Loucy (cell line): Measurements from ENCODE around the gene SLC1A6.

Source experiments
- H2AFZ ChIP-seq: fragments of 200-600 bp; sonication (generic); 2 replicates; pipeline ENCODE4 v1.6.0; 2016; ENCODE audit warnings: antibody characterized with exemption, mild to moderate bottlenecking, low read length, moderate library complexity
- H3F3A ChIP-seq: fragments of 200-600 bp; 2 replicates; pipeline ENCODE4 v1.6.0; 2016; ENCODE audit warnings: antibody characterized with exemption, low read depth, mild to moderate bottlenecking
- H3K27me3 ChIP-seq: fragments of 200-600 bp; sonication (generic); 2 replicates; pipeline ENCODE4 v1.6.1; 2014; ENCODE audit warnings: low read length, mild to moderate bottlenecking; ENCODE audit not compliant: insufficient read depth, poor library complexity, severe bottlenecking
- H3K36me3 ChIP-seq: fragments of 200-600 bp; sonication (generic); 2 replicates; pipeline ENCODE4 v1.6.1; 2016; ENCODE audit warnings: low read length; ENCODE audit not compliant: insufficient read depth
- H3K4me1 ChIP-seq: fragments of 200-600 bp; sonication (generic); 2 replicates; pipeline ENCODE4 v1.5.1; 2014; ENCODE audit warnings: low read length, mild to moderate bottlenecking; ENCODE audit not compliant: insufficient read depth, poor library complexity, severe bottlenecking
- H3K4me2 ChIP-seq: fragments of 200-600 bp; sonication (generic); 2 replicates; pipeline ENCODE4 v1.6.0; 2014; ENCODE audit warnings: antibody characterized with exemption, low read length, low read depth, mild to moderate bottlenecking; ENCODE audit not compliant: poor library complexity, severe bottlenecking
- H3K4me3 ChIP-seq: fragments of 200-600 bp; sonication (generic); 2 replicates; pipeline ENCODE4 v1.5.1; 2014; ENCODE audit warnings: low read length, mild to moderate bottlenecking, mixed read lengths; ENCODE audit not compliant: poor library complexity, severe bottlenecking
- H3K79me2 ChIP-seq: fragments of 200-600 bp; sonication (generic); 2 replicates; pipeline ENCODE4 v1.6.1; 2014; ENCODE audit warnings: low read length; ENCODE audit not compliant: insufficient read depth
- H3K9ac ChIP-seq: fragments of 200-600 bp; sonication (generic); 2 replicates; pipeline ENCODE4 v1.6.0; 2014; ENCODE audit warnings: mild to moderate bottlenecking, low read depth, low read length, moderate library complexity; ENCODE audit not compliant: poor library complexity, severe bottlenecking
- H3K9me2 ChIP-seq: fragments of 200-600 bp; sonication (generic); replicated peaks from 2 replicates; pipeline ENCODE4 v1.6.1; 2016; ENCODE audit warnings: low read depth, low read length, mixed read lengths
- H3K9me3 ChIP-seq: fragments of 200-600 bp; sonication (generic); 2 replicates; pipeline ENCODE4 v1.6.1; 2014; ENCODE audit warnings: mild to moderate bottlenecking, antibody characterized with exemption, low read length, low read depth; ENCODE audit not compliant: insufficient read depth
- H4K20me1 ChIP-seq: fragments of 200-600 bp; sonication (generic); 2 replicates; pipeline ENCODE4 v1.6.0; 2014; ENCODE audit warnings: antibody characterized with exemption, low read length, mild to moderate bottlenecking; ENCODE audit not compliant: insufficient read depth, poor library complexity, severe bottlenecking
- EZH2phosphoT487 ChIP-seq: fragments of 200-600 bp; IDR thresholded peaks from 2 replicates; pipeline ENCODE4 v1.6.1; 2018; ENCODE audit warnings: antibody characterized with exemption, mild to moderate bottlenecking, moderate library complexity, borderline replicate concordance
- TF ChIP-seq, protein P1 (sequence below): fragments of 200-600 bp; sonication (generic); conservative IDR thresholded peaks from 2 replicates; pipeline ENCODE4 v1.5.1; 2014; ENCODE audit warnings: mild to moderate bottlenecking, antibody characterized with exemption, low read length

SLC1A6 gene

DNA sequence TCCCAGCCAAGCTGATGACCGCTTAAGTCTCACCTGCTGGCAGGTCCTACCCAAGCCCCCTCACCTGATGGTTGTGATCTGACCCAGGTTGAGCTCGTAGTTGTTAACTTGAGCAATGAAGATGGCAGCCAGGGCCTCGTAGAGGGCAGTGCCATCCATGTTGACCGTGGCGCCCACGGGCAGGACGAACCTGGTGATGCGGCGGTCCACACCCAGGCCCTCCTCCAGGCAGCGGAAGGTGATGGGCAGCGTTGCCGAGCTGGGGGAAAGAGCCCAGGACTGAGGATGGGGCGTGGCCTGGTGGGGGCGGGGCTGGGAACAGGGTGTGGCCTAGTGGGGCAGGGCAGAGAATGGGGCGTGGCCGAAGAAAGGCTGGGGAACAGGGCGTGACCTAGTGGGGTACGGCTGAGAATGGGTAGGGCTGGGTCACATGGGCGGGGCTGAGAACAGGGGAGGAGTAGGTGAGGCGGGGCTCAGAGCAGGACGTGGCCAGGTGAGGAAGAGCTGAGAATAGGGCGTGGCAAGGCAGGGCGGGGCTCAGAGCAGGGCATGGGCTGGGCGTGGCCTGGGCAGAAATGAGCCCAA lies 25.5 kb downstream of the SLC1A6 start:
- H3K9me2 ChIP-seq = no peaks in the 10 kb centered on the region
- no peaks in the 10 kb centered on the region for H3K27me3 ChIP-seq
- H3K4me3 ChIP-seq = no peak overlapping the region
- no peaks in the 10 kb centered on the region; the same call in 1 of the 2 replicates for H3K9me3 ChIP-seq
- TF ChIP-seq EZH2phosphoT487 = no peak
- TF ChIP-seq, protein P1, sequence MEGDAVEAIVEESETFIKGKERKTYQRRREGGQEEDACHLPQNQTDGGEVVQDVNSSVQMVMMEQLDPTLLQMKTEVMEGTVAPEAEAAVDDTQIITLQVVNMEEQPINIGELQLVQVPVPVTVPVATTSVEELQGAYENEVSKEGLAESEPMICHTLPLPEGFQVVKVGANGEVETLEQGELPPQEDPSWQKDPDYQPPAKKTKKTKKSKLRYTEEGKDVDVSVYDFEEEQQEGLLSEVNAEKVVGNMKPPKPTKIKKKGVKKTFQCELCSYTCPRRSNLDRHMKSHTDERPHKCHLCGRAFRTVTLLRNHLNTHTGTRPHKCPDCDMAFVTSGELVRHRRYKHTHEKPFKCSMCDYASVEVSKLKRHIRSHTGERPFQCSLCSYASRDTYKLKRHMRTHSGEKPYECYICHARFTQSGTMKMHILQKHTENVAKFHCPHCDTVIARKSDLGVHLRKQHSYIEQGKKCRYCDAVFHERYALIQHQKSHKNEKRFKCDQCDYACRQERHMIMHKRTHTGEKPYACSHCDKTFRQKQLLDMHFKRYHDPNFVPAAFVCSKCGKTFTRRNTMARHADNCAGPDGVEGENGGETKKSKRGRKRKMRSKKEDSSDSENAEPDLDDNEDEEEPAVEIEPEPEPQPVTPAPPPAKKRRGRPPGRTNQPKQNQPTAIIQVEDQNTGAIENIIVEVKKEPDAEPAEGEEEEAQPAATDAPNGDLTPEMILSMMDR = no peak
- no peak overlapping the region for H3K9ac ChIP-seq
- H2AFZ ChIP-seq = no peak overlapping the region
- no peaks in the 10 kb centered on the region for H3K79me2 ChIP-seq
- no peaks in the 10 kb centered on the region for H3K36me3 ChIP-seq
- no peaks in the 10 kb centered on the region for H4K20me1 ChIP-seq
- H3K4me1 ChIP-seq = no peaks in the 10 kb centered on the region
- H3F3A ChIP-seq = no peaks in the 10 kb centered on the region
- H3K4me2 ChIP-seq = no peak overlapping the region

DNA sequence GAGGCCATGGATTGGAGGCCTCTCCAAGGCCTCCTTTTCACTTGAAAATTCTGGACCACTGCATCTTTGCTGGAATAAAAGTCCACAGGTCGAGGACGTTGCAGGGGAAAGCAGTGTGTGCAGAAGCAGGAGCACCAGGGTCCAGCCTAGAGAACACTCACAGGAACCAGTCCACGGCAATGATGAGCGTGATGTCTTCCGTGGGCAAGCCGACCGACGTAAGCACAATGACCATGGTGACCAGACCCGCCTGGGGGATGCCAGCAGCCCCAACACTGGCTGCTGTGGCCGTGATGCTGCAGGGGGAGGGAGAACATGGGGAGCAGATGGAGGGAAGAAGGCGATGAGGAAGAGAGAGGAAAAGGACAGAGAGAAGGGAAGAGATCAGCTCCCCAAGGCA lies 26.9 kb downstream of the SLC1A6 start:
- Histone ChIP-seq H3K9me2 (no peaks in the 10 kb centered on the region), H3K9ac (no peak overlapping the region), H3K4me1 (no peaks in the 10 kb centered on the region), H3F3A (no peaks in the 10 kb centered on the region), H3K36me3 (no peaks in the 10 kb centered on the region), H4K20me1 (no peaks in the 10 kb centered on the region), H3K9me3 (no peaks in the 10 kb centered on the region; the same call in 1 of the 2 replicates), H3K4me3 (no peak overlapping the region), H3K4me2 (no peak overlapping the region), H2AFZ (no peak overlapping the region), H3K79me2 (no peaks in the 10 kb centered on the region), H3K27me3 (no peaks in the 10 kb centered on the region)
- TF ChIP-seq, protein P1 = no peak
- TF ChIP-seq EZH2phosphoT487 = no peak

DNA sequence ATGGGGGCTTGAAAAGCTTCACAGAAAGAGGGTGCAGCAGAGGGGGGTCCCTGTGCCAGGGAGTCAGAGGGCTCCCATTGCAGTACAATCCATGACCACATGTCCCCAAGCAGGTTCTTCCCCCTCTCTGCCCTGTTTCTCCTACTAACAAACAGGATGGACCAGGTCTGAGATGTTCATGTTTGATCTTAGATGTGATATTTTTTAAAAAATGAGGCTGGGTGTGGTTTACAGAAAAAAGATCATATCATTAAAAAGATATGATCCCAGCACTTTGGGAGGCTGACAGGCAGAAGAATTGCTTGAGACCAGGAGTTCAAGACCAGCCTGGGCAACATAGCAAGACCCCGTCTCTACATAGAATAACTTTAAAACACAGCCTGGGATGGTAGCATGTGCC lies 29.2 kb downstream of the SLC1A6 start:
- H3K79me2 ChIP-seq = no peaks in the 10 kb centered on the region
- no peak for TF ChIP-seq EZH2phosphoT487
- TF ChIP-seq, protein P1 = no peak
- no peaks in the 10 kb centered on the region for H3K36me3 ChIP-seq

More for the DNA sequence above, 29.2 kb downstream of the SLC1A6 start:
- no peaks in the 10 kb centered on the region for H3K9me2 ChIP-seq
- H3K9ac ChIP-seq = no peak overlapping the region
- no peak overlapping the region for H2AFZ ChIP-seq
- H3K27me3 ChIP-seq = no peaks in the 10 kb centered on the region
- no peak overlapping the region for H3K4me2 ChIP-seq
- H3K4me1 ChIP-seq = no peaks in the 10 kb centered on the region
- no peaks in the 10 kb centered on the region for H3F3A ChIP-seq
- H3K9me3 ChIP-seq = no peaks in the 10 kb centered on the region; the same call in 1 of the 2 replicates
- H3K4me3 ChIP-seq = no peak overlapping the region
- H4K20me1 ChIP-seq = no peaks in the 10 kb centered on the region
